GM11168 (cell line): ENCODE measurements around the gene PSG3.
"Not testable (repeated sequence)": the region's sequence is repeated elsewhere in the genome, so short reads cannot be mapped to it uniquely, and the experiment has no call there.

ENCODE experiments used
- in situ Hi-C: fragments of 300-500 bp; cut with MboI; formaldehyde crosslinking; loops from one replicate; pipeline ENCODE4 v1.12.0; 2022; ENCODE audit warnings: low sequenced_read_pairs; ENCODE audit not compliant: unreplicated experiment

Gene PSG3

DNA sequence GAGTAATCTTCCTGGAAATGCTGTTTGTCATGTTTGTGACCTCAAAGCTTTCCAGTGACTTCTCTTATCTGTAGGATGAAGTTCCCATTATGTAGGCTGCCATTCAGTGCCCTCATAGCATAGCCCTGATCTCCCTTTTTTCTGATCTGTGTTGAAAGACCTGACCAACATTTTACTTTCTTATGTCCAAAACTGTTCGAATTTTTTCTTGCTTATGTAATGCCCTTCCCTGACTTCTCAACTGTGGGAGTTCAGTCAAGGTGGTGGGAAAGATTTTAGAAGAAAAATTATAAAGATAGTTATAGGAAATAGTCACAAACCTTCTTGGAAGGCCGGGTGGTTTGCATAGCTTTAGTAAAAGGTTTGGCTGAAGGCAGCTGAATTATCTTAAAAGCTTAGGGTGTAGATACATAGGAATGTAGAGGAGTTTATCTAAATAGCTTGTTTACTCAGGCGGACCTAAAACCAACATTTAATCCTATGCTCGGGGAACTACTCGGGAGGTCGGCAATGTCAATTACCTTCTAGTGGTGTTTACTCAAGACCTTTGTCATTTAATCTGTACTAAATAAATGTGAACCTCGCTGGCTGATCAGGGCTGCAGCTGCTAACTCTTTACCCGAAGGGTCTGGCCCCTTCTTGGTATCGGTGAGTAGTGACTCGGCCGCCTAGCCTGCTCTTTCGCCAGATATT lies 44.3 kb downstream of the PSG3 start:
- in situ Hi-C loops, result no loop called here

DNA sequence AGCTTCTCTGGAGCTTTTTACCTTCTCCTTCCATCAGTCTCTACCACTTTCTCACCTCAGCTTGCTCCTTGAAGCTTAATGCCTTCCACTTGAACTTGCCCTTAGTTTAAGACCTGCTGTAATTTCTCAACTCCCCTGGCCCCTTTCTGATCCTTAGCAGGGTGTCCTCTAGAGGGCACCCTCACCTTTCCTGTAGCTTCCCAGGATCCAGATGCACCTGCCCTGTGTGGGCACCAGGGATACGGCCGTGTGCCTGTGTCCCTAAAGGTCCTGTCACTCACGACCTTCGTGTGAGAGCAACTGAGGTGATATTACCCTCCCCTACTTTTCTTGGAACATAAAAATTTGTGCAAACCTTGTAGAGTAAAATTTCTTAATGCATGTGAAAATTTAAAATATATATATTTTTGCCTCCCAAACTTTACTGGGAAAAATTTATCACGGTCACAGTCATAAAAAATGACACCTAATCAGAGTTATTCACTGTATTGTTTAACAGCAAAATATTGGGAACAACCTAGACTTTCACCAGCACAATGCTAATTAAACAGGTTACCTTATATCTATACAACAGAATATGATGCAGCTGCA lies 46.4 kb downstream of the PSG3 start:
- in situ Hi-C loops, result no loop called here

DNA sequence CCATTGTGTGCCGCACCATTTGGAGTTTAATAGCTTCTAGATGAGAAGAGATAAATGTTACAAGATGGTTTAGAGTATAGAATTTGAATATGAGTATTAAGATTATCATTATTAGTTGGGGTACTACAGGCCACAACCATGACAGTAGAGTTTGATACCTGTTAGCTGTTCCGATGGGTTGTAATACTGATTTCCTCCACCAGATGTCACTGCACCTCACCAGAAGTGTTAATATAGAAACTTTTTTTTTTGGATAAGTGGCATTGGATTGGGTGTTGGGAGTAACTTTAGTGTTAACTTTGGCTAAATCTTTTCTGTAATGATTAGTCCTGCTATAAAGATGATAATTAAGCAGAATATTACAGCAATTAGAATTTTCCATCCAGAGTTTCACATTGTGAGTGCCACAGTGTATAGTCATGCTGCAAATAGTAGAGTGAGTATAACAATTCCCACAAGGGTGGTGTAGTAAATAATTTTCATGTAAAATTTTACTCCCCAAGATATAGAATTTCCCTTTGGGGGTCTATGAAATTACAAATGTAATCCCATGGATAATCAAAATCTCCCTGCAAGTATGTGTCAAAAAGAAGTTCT lies 56.3 kb downstream of the PSG3 start:
- in situ Hi-C loops, result no loop called here

DNA sequence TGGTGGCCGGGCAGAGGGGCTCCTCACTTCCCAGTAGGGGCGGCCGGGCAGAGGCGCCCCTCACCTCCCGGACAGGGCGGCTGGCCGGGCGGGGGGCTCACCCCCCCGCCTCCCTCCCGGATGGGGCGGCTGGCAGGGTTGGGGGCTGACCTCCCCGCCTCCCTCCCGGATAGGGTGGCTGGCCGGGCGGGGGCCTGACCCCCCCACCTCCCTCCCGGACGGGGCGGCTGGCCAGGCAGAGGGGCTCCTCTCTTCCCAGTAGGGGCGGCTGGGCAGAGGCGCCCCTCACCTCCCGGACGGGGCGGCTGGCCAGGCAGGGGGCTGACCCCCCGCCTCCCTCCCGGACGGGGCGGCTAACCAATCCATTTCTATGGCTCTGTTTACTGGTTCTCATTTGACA lies 64.0 kb downstream of the PSG3 start:
- in situ Hi-C loops, result not testable (repeated sequence)

DNA sequence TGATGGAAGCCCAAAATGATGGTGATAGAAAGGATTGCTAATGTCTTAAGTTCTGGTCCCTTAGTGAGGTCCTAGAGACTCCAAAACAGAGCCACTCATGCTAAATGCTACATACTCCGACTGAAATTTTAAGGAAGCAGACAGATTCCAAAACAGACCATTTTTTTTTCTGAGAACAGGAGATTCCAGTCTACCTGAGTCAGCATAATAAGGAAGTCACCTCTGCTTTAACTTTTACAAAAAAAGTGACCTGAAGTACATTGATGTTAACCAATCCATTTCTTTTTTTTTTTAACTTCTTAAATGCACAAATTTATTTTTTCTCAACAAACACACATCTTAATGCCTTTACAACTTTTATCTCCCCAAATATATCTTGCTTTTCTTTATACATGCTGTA lies 65.7 kb downstream of the PSG3 start:
- in situ Hi-C loops, result not testable (repeated sequence)
